ENCODE results near the gene WNT2B.
"Not testable (repeated sequence)": the region's sequence is repeated elsewhere in the genome, so short reads cannot be mapped to it uniquely, and the experiment has no call there.

GRCh38 chr1:112487686-112488085, 21.1 kb upstream of the WNT2B start:
- not testable (repeated sequence) for TF ChIP-seq CC2D1A (IDR thresholded peaks at IDR 0.05); RAD21 (CRISPR knock-in tag; conservative IDR thresholded peaks at IDR 0.05 in 1 of 2, IDR thresholded peaks at IDR 0.05 in 1 of 2); MTF1 (CRISPR knock-in tag; IDR thresholded peaks at IDR 0.05; ENCODE audit: borderline replicate concordance); CTCF (IDR thresholded peaks at IDR 0.05 in 2 of 3, conservative IDR thresholded peaks at IDR 0.05 in 1 of 3; ENCODE audit: insufficient read depth in 2 of 3, low read depth in 1 of 3, low read length in 3 of 3); EZH2 (IDR thresholded peaks at IDR 0.05; ENCODE audit: borderline replicate concordance, low read depth, low read length); NR2F6 (CRISPR knock-in tag; IDR thresholded peaks at IDR 0.05); BCL6 (CRISPR knock-in tag; IDR thresholded peaks at IDR 0.05)

Measured in K562 (cell line).